Measurements from ENCODE around the gene TSC2. TPM values are rescaled to one million over a fixed set of nuclear protein-coding genes. Genes with fewer than 3 reads are reported as not detected.

TSC2 gene
- total RNA-seq, 2 experiments from 2014 or later, result 56.6 to 63.9 TPM

- CTCF ChIA-PET, result no interaction called here
- Mint-ChIP-seq H3K27me3 (no peaks in the 10 kb centered on the region), H3K36me3 (no peaks in the 10 kb centered on the region)
These were observed 33.7 kb downstream of the TSC2 start for GRCh38 chr16:2081201-2082084.

GRCh38 chr16:2082171-2082982, 34.6 kb downstream of the TSC2 start:
- ChIA-PET CTCF (interaction anchor here (1.2 kb wide), 1 partner anchor 58 kb away, joined by 5 read pairs; no protein-coding TSS in a partner anchor), POLR2A (no interaction called here)
- Mint-ChIP-seq H3K4me3 (no peak overlapping the region), H3K27me3 (no peaks in the 10 kb centered on the region), H3K4me1 (ENCODE audit: low read depth) (no peaks in the 10 kb centered on the region), H3K27ac (no peak overlapping the region), H3K36me3 (peaks cover under 1% of the 10 kb centered on the region), H3K9me3 (no peaks in the 10 kb centered on the region)
- no peak for DNase-seq
- intact Hi-C loops (cut with micrococcal nuclease), result no loop called here

More at GRCh38 chr16:2081201-2082084, 33.7 kb downstream of the TSC2 start:
- intact Hi-C loops (cut with micrococcal nuclease), result no loop called here
- Mint-ChIP-seq H3K4me3 (no peak overlapping the region), H3K27ac (no peak overlapping the region), H3K4me1 (ENCODE audit: low read depth) (no peaks in the 10 kb centered on the region), H3K9me3 (no peaks in the 10 kb centered on the region)
- POLR2A ChIA-PET, result no interaction called here
- no peak for DNase-seq

GRCh38 chr16:2082983-2083364, 35.2 kb downstream of the TSC2 start:
- Mint-ChIP-seq H3K36me3 (peaks cover 2% of the 10 kb centered on the region), H3K27me3 (no peaks in the 10 kb centered on the region), H3K9me3 (no peaks in the 10 kb centered on the region), H3K4me1 (ENCODE audit: low read depth) (no peaks in the 10 kb centered on the region), H3K4me3 (no peak overlapping the region), H3K27ac (no peak overlapping the region)
- ChIA-PET POLR2A (no interaction called here), CTCF (interaction anchor here (1.2 kb wide), 1 partner anchor 58 kb away, joined by 5 read pairs; no protein-coding TSS in a partner anchor)
- intact Hi-C loops (cut with micrococcal nuclease), result no loop called here
- DNase-seq, result no peak

- ChIA-PET POLR2A (no interaction called here), CTCF (no interaction called here)
- intact Hi-C loops (cut with micrococcal nuclease), result no loop called here
These were observed 35.6 kb downstream of the TSC2 start for GRCh38 chr16:2083409-2083808.

GRCh38 chr16:2083876-2084780, 36.3 kb downstream of the TSC2 start:
- CTCF ChIA-PET, result no interaction called here

More at GRCh38 chr16:2083409-2083808, 35.6 kb downstream of the TSC2 start:
- no peak overlapping the region for H3K27ac Mint-ChIP-seq
- DNase-seq, result no peak
- H3K9me3 Mint-ChIP-seq, result no peaks in the 10 kb centered on the region
- no peaks in the 10 kb centered on the region for H3K4me1 Mint-ChIP-seq (ENCODE audit: low read depth)
- H3K4me3 Mint-ChIP-seq, result no peak overlapping the region
- peaks cover 2% of the 10 kb centered on the region for H3K36me3 Mint-ChIP-seq
- no peaks in the 10 kb centered on the region for H3K27me3 Mint-ChIP-seq

GRCh38 chr16:2084895-2085625, 37.3 kb downstream of the TSC2 start:
- intact Hi-C loops (cut with micrococcal nuclease), result no loop called here
- no peak for DNase-seq
- H3K9me3 Mint-ChIP-seq, result no peaks in the 10 kb centered on the region
- CTCF ChIA-PET, result no interaction called here
- POLR2A ChIA-PET, result no interaction called here
- no peak overlapping the region for H3K4me3 Mint-ChIP-seq
- H3K27ac Mint-ChIP-seq, result no peak overlapping the region
- H3K27me3 Mint-ChIP-seq, result no peaks in the 10 kb centered on the region
- H3K36me3 Mint-ChIP-seq, result peaks cover 4% of the 10 kb centered on the region
- H3K4me1 Mint-ChIP-seq (ENCODE audit: low read depth), result no peaks in the 10 kb centered on the region

More at GRCh38 chr16:2083876-2084780, 36.3 kb downstream of the TSC2 start:
- Mint-ChIP-seq H3K27ac (no peak overlapping the region), H3K4me3 (no peak overlapping the region), H3K9me3 (no peaks in the 10 kb centered on the region), H3K4me1 (ENCODE audit: low read depth) (no peaks in the 10 kb centered on the region), H3K27me3 (no peaks in the 10 kb centered on the region), H3K36me3 (peaks cover 3% of the 10 kb centered on the region)
- intact Hi-C loops (cut with micrococcal nuclease), result no loop called here
- POLR2A ChIA-PET, result no interaction called here
- no peak for DNase-seq

GRCh38 chr16:2085669-2086068, 37.9 kb downstream of the TSC2 start:
- ChIA-PET POLR2A (no interaction called here), CTCF (no interaction called here)

GRCh38 chr16:2086106-2086742, 38.4 kb downstream of the TSC2 start:
- H3K36me3 Mint-ChIP-seq, result peaks cover 9% of the 10 kb centered on the region
- POLR2A ChIA-PET, result no interaction called here

More at GRCh38 chr16:2085669-2086068, 37.9 kb downstream of the TSC2 start:
- H3K27me3 Mint-ChIP-seq, result no peaks in the 10 kb centered on the region
- intact Hi-C loops (cut with micrococcal nuclease), result no loop called here
- peaks cover 9% of the 10 kb centered on the region for H3K36me3 Mint-ChIP-seq
- no peak overlapping the region for H3K27ac Mint-ChIP-seq
- no peak for DNase-seq
- no peaks in the 10 kb centered on the region for H3K4me1 Mint-ChIP-seq (ENCODE audit: low read depth)
- no peaks in the 10 kb centered on the region for H3K9me3 Mint-ChIP-seq
- H3K4me3 Mint-ChIP-seq, result no peak overlapping the region

GRCh38 chr16:2086812-2087747, 39.3 kb downstream of the TSC2 start:
- Mint-ChIP-seq H3K27ac (no peak overlapping the region), H3K4me3 (no peak overlapping the region), H3K36me3 (peaks cover 9% of the 10 kb centered on the region), H3K27me3 (no peaks in the 10 kb centered on the region), H3K9me3 (no peaks in the 10 kb centered on the region), H3K4me1 (ENCODE audit: low read depth) (no peaks in the 10 kb centered on the region)
- DNase-seq, result no peak
- ChIA-PET POLR2A (no interaction called here), CTCF (interaction anchor here (0.9 kb wide), 1 partner anchor 34 kb away, joined by 3 read pairs; no protein-coding TSS in a partner anchor)
- intact Hi-C loops (cut with micrococcal nuclease), result no loop called here

More at GRCh38 chr16:2086106-2086742, 38.4 kb downstream of the TSC2 start:
- Mint-ChIP-seq H3K9me3 (no peaks in the 10 kb centered on the region), H3K4me1 (ENCODE audit: low read depth) (no peaks in the 10 kb centered on the region), H3K27me3 (no peaks in the 10 kb centered on the region), H3K4me3 (no peak overlapping the region), H3K27ac (no peak overlapping the region)
- intact Hi-C loops (cut with micrococcal nuclease), result no loop called here
- no peak for DNase-seq
- CTCF ChIA-PET, result interaction anchor here (0.9 kb wide), 1 partner anchor 35 kb away, joined by 3 read pairs; no protein-coding TSS in a partner anchor
